ENCODE measurements around the gene SUGP2. TPM values are rescaled to one million over a fixed set of nuclear protein-coding genes. Genes with fewer than 3 reads are reported as not detected.

The SUGP2 gene
- total and polyA plus RNA-seq, 9 of the 15 experiments (the other 6 are each of a cell fraction or from before 2014, with no cell fraction given), result 13.1 to 101 (median 63.1) TPM

- TF ChIP-seq ZNF639 (CRISPR knock-in tag; conservative IDR thresholded peaks at IDR 0.05 in 1 of 2, IDR thresholded peaks at IDR 0.05 in 1 of 2) (no peak), FOXO4 (CRISPR knock-in tag; IDR thresholded peaks at IDR 0.05) (no peak), NFIX (CRISPR knock-in tag; IDR thresholded peaks at IDR 0.05; ENCODE audit: low read depth) (no peak), ARID2 (IDR thresholded peaks at IDR 0.05) (peak; percentile 89), PPARD (CRISPR knock-in tag; IDR thresholded peaks at IDR 0.05) (no peak), CREM (IDR thresholded peaks at IDR 0.05; ENCODE audit: low read depth) (no peak), FOXK1 (CRISPR knock-in tag; IDR thresholded peaks at IDR 0.05; ENCODE audit: borderline replicate concordance) (no peak), RBFOX2 (IDR thresholded peaks at IDR 0.05; ENCODE audit: low read depth, low read length) (peak; percentile 29; the same call in 1 of the 2 replicates), ZBTB33 (CRISPR knock-in tag; IDR thresholded peaks at IDR 0.05) (0 out of 2 replicates have a peak, but pooled peaks have one; percentile 28), RBM34 (IDR thresholded peaks at IDR 0.05; ENCODE audit: borderline replicate concordance, insufficient read depth, low read length) (no peak), TCF15 (CRISPR knock-in tag; IDR thresholded peaks at IDR 0.05) (no peak), RUNX1 (IDR thresholded peaks at IDR 0.05; ENCODE audit: low read depth) (no peak), CTCFL (IDR thresholded peaks at IDR 0.05; ENCODE audit: borderline replicate concordance, insufficient read depth, low read depth, low read length, poor library complexity, severe bottlenecking) (peak; percentile 55), SRSF3 (IDR thresholded peaks at IDR 0.05; ENCODE audit: insufficient read depth, low read length) (no peak), CC2D1A (IDR thresholded peaks at IDR 0.05) (peak; percentile 75), LCOR (CRISPR knock-in tag; IDR thresholded peaks at IDR 0.05) (no peak), MCM7 (IDR thresholded peaks at IDR 0.05) (no peak), CBFA2T3 (IDR thresholded peaks at IDR 0.05) (no peak)
These were observed 20.4 kb upstream of the SUGP2 start (continued) for GRCh38 chr19:19053508-19054314.

All from K562 (cell line).